HEK293 (cell line): ENCODE results near the gene SLC22A31.

Source experiments
- CTCF ChIA-PET: fragments of 350-600 bp; formaldehyde crosslinking; extraction: SDS; loops from one replicate; lab custom pipeline; 2021; ENCODE audit warnings: antibody characterized with exemption; lab: Yijun Ruan, JAX
- POLR2A ChIA-PET: fragments of 300-600 bp; formaldehyde crosslinking; extraction: SDS; loops from one replicate; lab custom pipeline; 2020; ENCODE audit warnings: antibody characterized with exemption, inconsistent platforms; lab: Yijun Ruan, JAX
- H3K27ac ChIP-seq: fragments of 200-500 bp; sonication (Bioruptor generic); 2 replicates; pipeline ENCODE4 v1.5.1; 2014; ENCODE audit warnings: low read depth, low read length, control low read depth, inconsistent platforms; ENCODE audit errors: extremely low read depth
- H3K36me3 ChIP-seq, 2 experiments: fragments of 200-500 bp in 1 of 2; sonication (Bioruptor generic) in 1 of 2; 1 replicate in 1 of 2; 2 replicates in 1 of 2; pipeline ENCODE4 v1.5.1; 2014 to 2017; ENCODE audit warnings: inconsistent platforms in 2 of 2, low read length in 2 of 2; ENCODE audit not compliant: control insufficient read depth in 2 of 2, insufficient read depth in 1 of 2
- H3K4me1 ChIP-seq: fragments of 200-500 bp; sonication (Bioruptor generic); 2 replicates; pipeline ENCODE4 v1.5.1; 2014; ENCODE audit warnings: mild to moderate bottlenecking, low read length, inconsistent platforms; ENCODE audit not compliant: control insufficient read depth, insufficient read depth
- H3K4me3 ChIP-seq: 2 replicates; pipeline ENCODE4 v1.5.1; 2011; ENCODE audit warnings: low read depth, mild to moderate bottlenecking, control low read depth, low read length, moderate library complexity
- H3K9me3 ChIP-seq: fragments of 200-500 bp; sonication (Bioruptor generic); 2 replicates; pipeline ENCODE4 v1.5.1; 2014; ENCODE audit warnings: low read depth, low read length, inconsistent platforms; ENCODE audit not compliant: control insufficient read depth, insufficient read depth
- GLIS1 ChIP-seq: fragments of 450-650 bp; formaldehyde crosslinking; IDR thresholded peaks from 2 replicates; pipeline ENCODE4 v1.5.1; 2016; ENCODE audit warnings: missing biosample characterization, missing genetic modification characterization
- OSR2 ChIP-seq: fragments of 450-650 bp; formaldehyde crosslinking; IDR thresholded peaks from 2 replicates; pipeline ENCODE4 v1.5.1; 2016; ENCODE audit warnings: missing biosample characterization, missing genetic modification characterization
- PRDM2 ChIP-seq: fragments of 450-650 bp; formaldehyde crosslinking; IDR thresholded peaks from 2 replicates; pipeline ENCODE4 v1.5.1; 2016; ENCODE audit warnings: missing biosample characterization, missing genetic modification characterization, borderline replicate concordance
- WT1 ChIP-seq: fragments of 450-650 bp; formaldehyde crosslinking; IDR thresholded peaks from 2 replicates; pipeline ENCODE4 v1.5.1; 2016; ENCODE audit warnings: missing biosample characterization, missing genetic modification characterization
- YY1 ChIP-seq: fragments of 450-650 bp; formaldehyde crosslinking; IDR thresholded peaks from 2 replicates; pipeline ENCODE4 v1.5.1; 2018; ENCODE audit warnings: missing biosample characterization, missing genetic modification characterization
- ZNF133 ChIP-seq: fragments of 450-650 bp; formaldehyde crosslinking; IDR thresholded peaks from 2 replicates; pipeline ENCODE4 v1.5.1; 2016; ENCODE audit warnings: missing biosample characterization, missing genetic modification characterization
- ZNF16 ChIP-seq: fragments of 450-650 bp; formaldehyde crosslinking; IDR thresholded peaks from 2 replicates; pipeline ENCODE4 v1.5.1; 2016; ENCODE audit warnings: low read depth, missing biosample characterization, missing genetic modification characterization
- ZNF211 ChIP-seq: fragments of 450-650 bp; formaldehyde crosslinking; IDR thresholded peaks from 2 replicates; pipeline ENCODE4 v1.5.1; 2016; ENCODE audit warnings: low read depth, missing biosample characterization, missing genetic modification characterization
- ZNF239 ChIP-seq: fragments of 450-650 bp; formaldehyde crosslinking; IDR thresholded peaks from 2 replicates; pipeline ENCODE4 v1.5.1; 2016; ENCODE audit warnings: missing biosample characterization, missing genetic modification characterization
- ZNF350 ChIP-seq: fragments of 450-650 bp; formaldehyde crosslinking; IDR thresholded peaks from 2 replicates; pipeline ENCODE4 v1.5.0; 2017; ENCODE audit warnings: missing biosample characterization, mild to moderate bottlenecking, missing genetic modification characterization
- ZNF354C ChIP-seq: fragments of 450-650 bp; formaldehyde crosslinking; IDR thresholded peaks from 2 replicates; pipeline ENCODE4 v1.5.1; 2016; ENCODE audit warnings: missing biosample characterization, missing genetic modification characterization, low read depth, borderline replicate concordance
- ZNF391 ChIP-seq: fragments of 450-650 bp; formaldehyde crosslinking; IDR thresholded peaks from 2 replicates; pipeline ENCODE4 v1.5.1; 2016; ENCODE audit warnings: low read depth, missing biosample characterization, missing genetic modification characterization, borderline replicate concordance
- ZNF544 ChIP-seq: fragments of 450-650 bp; formaldehyde crosslinking; IDR thresholded peaks from 2 replicates; pipeline ENCODE4 v1.5.0; 2017; ENCODE audit warnings: missing biosample characterization, missing genetic modification characterization
- ZNF548 ChIP-seq: fragments of 450-650 bp; formaldehyde crosslinking; IDR thresholded peaks from 2 replicates; pipeline ENCODE4 v1.5.1; 2016; ENCODE audit warnings: missing biosample characterization, missing genetic modification characterization
- ZNF626 ChIP-seq: fragments of 450-650 bp; sonication (Bioruptor Pico); formaldehyde crosslinking; IDR thresholded peaks from 2 replicates; pipeline ENCODE4 v1.5.1; 2018; ENCODE audit warnings: missing biosample characterization, missing genetic modification characterization, inconsistent platforms
- ZNF670 ChIP-seq: fragments of 450-650 bp; formaldehyde crosslinking; IDR thresholded peaks from 2 replicates; pipeline ENCODE4 v1.5.1; 2016; ENCODE audit warnings: missing biosample characterization, missing genetic modification characterization, low read depth
- ZNF776 ChIP-seq: fragments of 450-650 bp; formaldehyde crosslinking; IDR thresholded peaks from 2 replicates; pipeline ENCODE4 v1.5.0; 2017; ENCODE audit warnings: missing biosample characterization, missing genetic modification characterization, borderline replicate concordance
- ZSCAN16 ChIP-seq: fragments of 450-650 bp; formaldehyde crosslinking; IDR thresholded peaks from 2 replicates; pipeline ENCODE4 v1.5.1; 2016; ENCODE audit warnings: missing biosample characterization, missing genetic modification characterization
- ZSCAN4 ChIP-seq: fragments of 450-650 bp; formaldehyde crosslinking; IDR thresholded peaks from 2 replicates; pipeline ENCODE4 v1.5.1; 2017; ENCODE audit warnings: missing biosample characterization, missing genetic modification characterization
- TF ChIP-seq, protein P1 (sequence below): fragments of 450-650 bp; formaldehyde crosslinking; IDR thresholded peaks from 2 replicates; pipeline ENCODE4 v1.5.1; 2016; ENCODE audit warnings: missing biosample characterization, missing genetic modification characterization

Gene SLC22A31

DNA sequence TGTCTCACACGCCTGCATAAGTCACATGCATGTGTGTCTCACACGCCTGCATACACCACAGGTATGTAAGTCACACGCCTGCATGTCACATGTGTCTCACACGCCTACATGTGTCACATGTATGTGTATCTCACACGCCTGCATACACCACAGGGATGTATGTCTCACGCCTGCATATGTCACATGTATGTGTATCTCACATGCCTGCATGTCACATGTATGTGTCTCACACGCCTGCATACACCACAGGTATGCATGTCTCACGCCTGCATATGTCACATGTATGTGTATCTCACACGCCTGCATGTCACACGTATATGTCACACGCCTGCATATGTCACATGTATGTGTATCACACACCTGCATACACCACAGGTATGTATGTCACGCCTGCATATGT, 42.6 kb downstream of the SLC22A31 start:
- Histone ChIP-seq H3K27ac (no peak overlapping the region), H3K4me1 (no peaks in the 10 kb centered on the region), H3K9me3 (no peaks in the 10 kb centered on the region), H3K36me3 (no peaks in the 10 kb centered on the region), H3K4me3 (no peak overlapping the region)
- TF ChIP-seq OSR2 (tag by site-specific recombination), result no peak
- TF ChIP-seq WT1 (tag by site-specific recombination), result no peak
- TF ChIP-seq ZSCAN16 (tag by site-specific recombination), result no peak
- TF ChIP-seq YY1, result no peak
- no peak for TF ChIP-seq ZNF548
- no peak for TF ChIP-seq ZNF391 (tag by site-specific recombination)
- no peak for TF ChIP-seq ZNF211 (tag by site-specific recombination)
- TF ChIP-seq ZNF544 (tag by site-specific recombination), result no peak
- no peak for TF ChIP-seq PRDM2 (tag by site-specific recombination)
- no peak for TF ChIP-seq ZNF354C (tag by site-specific recombination)
- no peak for TF ChIP-seq ZNF350 (tag by site-specific recombination)
- TF ChIP-seq ZNF133 (tag by site-specific recombination), result no peak
- TF ChIP-seq ZNF776 (tag by site-specific recombination), result no peak
- no peak for TF ChIP-seq ZNF670 (tag by site-specific recombination)
- no peak for TF ChIP-seq ZNF626 (tag by site-specific recombination)
- TF ChIP-seq, protein P1, sequence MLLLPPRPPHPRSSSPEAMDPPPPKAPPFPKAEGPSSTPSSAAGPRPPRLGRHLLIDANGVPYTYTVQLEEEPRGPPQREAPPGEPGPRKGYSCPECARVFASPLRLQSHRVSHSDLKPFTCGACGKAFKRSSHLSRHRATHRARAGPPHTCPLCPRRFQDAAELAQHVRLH (tag by site-specific recombination), result no peak
- no peak for TF ChIP-seq ZSCAN4 (tag by site-specific recombination)
- no peak for TF ChIP-seq ZNF239 (tag by site-specific recombination)
- no peak for TF ChIP-seq GLIS1 (tag by site-specific recombination)
- no peak for TF ChIP-seq ZNF16 (tag by site-specific recombination)
- ChIA-PET CTCF (no interaction called here), POLR2A (no interaction called here)
